Measurements from ENCODE around the gene TCF12.

TCF12 gene

DNA sequence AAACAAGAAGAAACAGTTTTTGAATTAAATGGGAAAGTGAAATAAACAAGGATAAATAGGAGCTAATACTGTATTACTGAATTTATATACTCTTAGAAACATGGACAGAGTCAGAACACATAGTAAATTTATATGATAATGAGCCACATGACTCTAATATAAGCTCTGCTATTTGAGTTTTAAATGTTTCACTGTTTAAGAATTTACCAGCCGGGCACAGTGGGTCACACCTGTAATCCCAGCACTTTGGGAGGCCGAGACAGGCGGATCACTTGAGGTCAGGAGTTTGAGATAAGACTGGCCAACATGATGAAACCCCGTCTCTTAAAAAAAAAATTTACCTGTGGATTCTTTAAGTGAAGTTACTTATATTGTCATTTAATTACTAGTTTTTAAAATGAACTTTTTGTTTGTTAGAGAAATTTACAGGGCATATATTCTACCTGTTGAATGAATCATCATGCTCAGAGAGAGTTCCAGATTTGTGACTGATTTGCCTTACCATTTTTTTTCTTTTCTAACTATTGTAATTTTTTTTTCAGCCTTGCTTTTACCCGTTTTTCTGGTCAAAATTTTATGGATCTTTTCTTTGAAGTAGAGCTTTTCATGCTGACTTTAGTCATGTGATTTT, 125.7 kb downstream of the TCF12 start:
- H3K4me3 ChIP-seq (replicated peaks; ENCODE audit: low read depth, low read length), result no peak overlapping the region
- no peak for DNase-seq (ENCODE audit: extremely low read depth, low read depth)
- TF ChIP-seq CTCF (IDR thresholded peaks at IDR 0.05; ENCODE audit: low read depth, low read length, missing control alignments), result no peak

- H3K4me3 ChIP-seq (replicated peaks; ENCODE audit: low read depth, low read length), result no peak overlapping the region
- TF ChIP-seq CTCF (IDR thresholded peaks at IDR 0.05; ENCODE audit: low read depth, low read length, missing control alignments), result no peak
- DNase-seq (ENCODE audit: extremely low read depth, low read depth), result no peak
Observed at GRCh38 chr15:57044970-57045369, 126.5 kb downstream of the TCF12 start.

GRCh38 chr15:57045741-57046382, 127.4 kb downstream of the TCF12 start:
- DNase-seq (ENCODE audit: extremely low read depth, low read depth), result no peak
- H3K4me3 ChIP-seq (replicated peaks; ENCODE audit: low read depth, low read length), result no peak overlapping the region
- TF ChIP-seq CTCF (IDR thresholded peaks at IDR 0.05; ENCODE audit: low read depth, low read length, missing control alignments), result no peak

- H3K4me3 ChIP-seq (replicated peaks; ENCODE audit: low read depth, low read length), result no peak overlapping the region
- DNase-seq (ENCODE audit: extremely low read depth, low read depth), result no peak
- no peak for TF ChIP-seq CTCF (IDR thresholded peaks at IDR 0.05; ENCODE audit: low read depth, low read length, missing control alignments)
Observed at GRCh38 chr15:57048930-57049549, 130.6 kb downstream of the TCF12 start.

- DNase-seq (ENCODE audit: extremely low read depth, low read depth), result no peak
- no peak for TF ChIP-seq CTCF (IDR thresholded peaks at IDR 0.05; ENCODE audit: low read depth, low read length, missing control alignments)
- no peak overlapping the region for H3K4me3 ChIP-seq (replicated peaks; ENCODE audit: low read depth, low read length)
Observed at GRCh38 chr15:57053470-57053869, 135.0 kb downstream of the TCF12 start.

GRCh38 chr15:57054204-57054750, 135.8 kb downstream of the TCF12 start:
- TF ChIP-seq CTCF (IDR thresholded peaks at IDR 0.05; ENCODE audit: low read depth, low read length, missing control alignments), result no peak
- H3K4me3 ChIP-seq (replicated peaks; ENCODE audit: low read depth, low read length), result no peak overlapping the region
- no peak for DNase-seq (ENCODE audit: extremely low read depth, low read depth)

Measured in HFF-Myc (cell line).